ENCODE data around the gene ASXL2.
A peak's percentile ranks its signal among the peaks of the same experiment; 100 is the strongest.
"Not testable (repeated sequence)": the region's sequence is repeated elsewhere in the genome, so short reads cannot be mapped to it uniquely, and the experiment has no call there.

Gene ASXL2

DNA sequence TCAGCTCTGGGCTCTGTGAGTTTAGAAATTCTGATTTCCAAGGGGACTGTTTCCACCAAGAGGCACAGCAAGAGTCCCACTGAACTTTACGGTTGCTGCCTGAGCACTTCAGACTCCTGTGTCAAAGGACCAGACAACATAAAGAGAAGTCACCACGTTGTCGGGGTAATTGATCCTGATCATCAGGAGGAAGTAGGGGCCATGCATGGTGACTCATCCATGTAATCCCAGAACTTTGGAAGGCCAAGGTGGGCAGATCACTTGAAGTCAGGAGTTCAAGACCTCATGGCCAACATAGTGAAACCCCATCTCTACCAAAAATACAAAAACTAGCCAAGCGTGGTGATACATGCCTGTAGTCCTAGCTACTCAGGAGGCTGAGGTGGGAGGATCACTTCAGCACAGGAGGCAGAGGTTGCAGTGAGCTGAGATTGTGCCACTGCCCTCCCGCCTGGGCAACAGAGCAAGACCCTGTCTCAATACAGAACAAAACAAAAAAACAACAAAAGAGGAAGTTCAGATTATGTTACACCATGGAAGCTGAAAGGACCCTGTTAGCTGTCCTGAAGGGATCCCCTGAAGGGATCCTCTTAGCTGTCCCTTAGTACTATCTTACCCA, 9.4 kb upstream of the ASXL2 start:
- DNase-seq = no peak

DNA sequence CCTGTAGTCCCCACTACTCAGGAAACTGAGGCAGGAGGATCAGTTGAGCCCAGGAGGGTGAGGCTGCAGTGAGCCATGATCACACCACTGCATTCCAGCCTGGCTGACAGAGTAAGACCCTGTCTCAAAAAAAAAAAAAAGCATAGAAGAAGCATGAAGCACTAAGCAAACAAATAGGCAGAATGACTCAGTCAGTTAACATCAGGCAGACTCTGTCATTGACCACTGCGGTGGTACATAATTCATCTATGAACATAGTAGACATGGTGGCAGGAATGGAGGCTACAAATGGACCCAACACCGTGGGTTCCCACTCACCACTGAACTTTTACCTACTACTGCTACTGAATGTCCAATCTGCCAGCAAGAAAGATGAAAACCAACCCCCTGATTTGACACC, 7.6 kb upstream of the ASXL2 start:
- no peak for DNase-seq

- no peak for DNase-seq
Measured at GRCh38 chr2:25881764-25882163, 3.5 kb upstream of the ASXL2 start.

- DNase-seq = no peak
Measured at GRCh38 chr2:25879133-25879730, 945 bp upstream of the ASXL2 start.

GRCh38 chr2:25877431-25878360, 591 bp downstream of the ASXL2 start:
- peak; percentile 36 for DNase-seq

DNA sequence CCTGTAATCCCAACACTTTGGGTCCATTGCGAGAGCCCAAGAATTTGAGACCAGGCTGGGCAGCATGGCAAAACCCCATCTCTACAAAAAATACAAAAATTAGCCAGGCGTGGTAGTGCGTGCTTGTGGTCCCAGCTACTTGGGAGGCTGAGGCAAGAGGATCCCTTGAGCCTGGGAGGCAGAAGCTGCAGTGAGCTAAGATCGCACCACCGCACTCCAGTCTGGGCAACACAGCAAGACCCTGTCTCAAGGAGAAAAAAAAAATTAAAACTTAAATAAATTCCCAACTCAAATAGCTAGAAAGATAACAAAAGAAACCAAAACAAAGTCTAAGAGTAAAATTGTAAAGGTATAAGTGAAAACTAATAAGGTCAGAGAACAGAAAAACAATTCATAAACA, 6.2 kb downstream of the ASXL2 start:
- DNase-seq = no peak

DNA sequence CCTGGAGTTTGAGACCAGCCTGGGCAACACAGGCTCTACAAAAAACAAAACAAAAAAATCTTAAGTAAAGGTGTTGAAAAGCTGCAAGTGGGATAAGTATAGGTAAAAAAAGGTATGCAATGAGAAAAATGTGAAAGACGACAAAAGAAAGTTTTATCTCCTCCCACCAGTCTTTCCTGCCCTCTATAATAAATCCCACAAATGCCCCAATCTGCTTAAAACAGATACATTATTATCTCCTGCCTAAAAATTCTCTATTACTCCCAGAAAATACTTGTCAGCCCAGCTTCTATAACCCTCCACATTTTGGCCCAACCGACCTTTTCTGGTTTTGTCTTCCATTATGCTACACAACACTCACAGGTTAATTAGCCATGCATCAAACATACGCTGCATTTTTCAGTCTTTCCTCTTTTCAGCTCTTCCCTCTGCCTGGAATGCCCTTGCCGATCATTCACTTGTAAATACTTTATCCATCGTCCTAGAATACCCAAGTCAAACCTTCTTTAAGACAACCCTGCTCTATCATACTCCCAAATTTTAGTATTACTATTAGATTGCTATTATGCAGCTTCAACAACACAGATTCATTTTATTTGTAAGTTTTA, 10.8 kb downstream of the ASXL2 start:
- DNase-seq = no peak

DNA sequence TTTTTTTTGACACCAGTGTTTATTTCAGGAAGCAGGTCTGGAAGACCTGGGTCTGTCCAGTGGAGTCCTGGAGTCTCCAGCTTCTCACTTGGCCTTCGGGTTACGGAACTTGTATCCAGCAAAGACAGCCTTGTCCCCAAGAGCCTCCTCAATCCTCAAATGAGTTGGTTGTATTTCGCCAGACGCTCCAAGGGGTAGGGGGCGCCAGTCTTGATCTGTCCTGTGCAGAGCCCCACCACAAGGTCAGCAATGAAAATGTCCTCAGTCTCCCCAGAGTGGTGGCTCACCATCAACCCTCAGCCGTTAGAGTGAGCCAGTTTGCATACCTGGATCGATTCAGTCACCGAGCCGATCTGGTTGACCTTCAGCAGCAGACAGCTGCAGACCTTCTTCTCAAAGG, 21.9 kb downstream of the ASXL2 start:
- no peak for DNase-seq

- no peak for DNase-seq
Measured at GRCh38 chr2:25855065-25855464, 23.2 kb downstream of the ASXL2 start.

- no peak for DNase-seq
Measured at GRCh38 chr2:25854613-25855012, 23.7 kb downstream of the ASXL2 start.

- no peak for DNase-seq
Measured at GRCh38 chr2:25853038-25853638, 25.1 kb downstream of the ASXL2 start.

DNA sequence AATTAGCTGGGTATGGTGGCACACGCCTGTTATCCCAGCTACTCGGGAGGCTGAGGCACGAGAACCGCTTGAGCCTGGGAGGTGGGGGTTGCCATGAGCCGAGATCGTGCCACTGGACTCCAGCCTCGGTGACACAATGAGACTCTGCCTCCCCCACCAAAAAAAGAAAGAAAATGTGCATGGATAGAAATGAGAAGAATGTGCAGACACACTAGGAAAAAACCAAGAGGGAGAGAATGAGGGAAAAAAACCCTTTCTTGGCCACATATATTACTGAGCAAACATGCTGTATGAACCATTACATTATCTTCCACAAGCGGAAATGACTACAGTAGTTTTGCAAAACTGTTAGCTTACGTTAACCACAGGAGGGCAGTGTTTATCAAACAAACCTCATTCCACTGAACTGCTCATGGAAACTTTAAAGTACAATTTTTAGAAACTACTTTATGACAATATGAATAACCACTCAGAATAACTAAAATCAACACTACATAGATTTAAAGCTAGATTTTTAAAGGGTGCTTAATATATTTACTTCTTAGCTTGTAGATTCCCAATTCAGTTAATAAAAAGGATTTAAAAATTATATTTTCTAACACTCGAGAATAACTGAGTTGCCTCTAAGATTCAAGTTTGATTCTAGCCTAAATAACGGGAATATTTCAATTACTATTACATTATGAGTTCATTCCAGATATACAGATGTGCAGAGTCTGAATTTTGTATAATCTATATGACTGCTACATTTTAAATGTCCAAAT, 26.4 kb downstream of the ASXL2 start:
- DNase-seq = peak; percentile 23

GRCh38 chr2:25850400-25850799, 27.9 kb downstream of the ASXL2 start:
- not testable (repeated sequence) for DNase-seq

GRCh38 chr2:25849350-25849749, 28.9 kb downstream of the ASXL2 start:
- DNase-seq = not testable (repeated sequence)

- no peak for DNase-seq
Measured at GRCh38 chr2:25845843-25846505, 32.3 kb downstream of the ASXL2 start.

GRCh38 chr2:25844089-25844488, 34.2 kb downstream of the ASXL2 start:
- DNase-seq = no peak

GRCh38 chr2:25842155-25842554, 36.1 kb downstream of the ASXL2 start:
- DNase-seq = no peak

DNA sequence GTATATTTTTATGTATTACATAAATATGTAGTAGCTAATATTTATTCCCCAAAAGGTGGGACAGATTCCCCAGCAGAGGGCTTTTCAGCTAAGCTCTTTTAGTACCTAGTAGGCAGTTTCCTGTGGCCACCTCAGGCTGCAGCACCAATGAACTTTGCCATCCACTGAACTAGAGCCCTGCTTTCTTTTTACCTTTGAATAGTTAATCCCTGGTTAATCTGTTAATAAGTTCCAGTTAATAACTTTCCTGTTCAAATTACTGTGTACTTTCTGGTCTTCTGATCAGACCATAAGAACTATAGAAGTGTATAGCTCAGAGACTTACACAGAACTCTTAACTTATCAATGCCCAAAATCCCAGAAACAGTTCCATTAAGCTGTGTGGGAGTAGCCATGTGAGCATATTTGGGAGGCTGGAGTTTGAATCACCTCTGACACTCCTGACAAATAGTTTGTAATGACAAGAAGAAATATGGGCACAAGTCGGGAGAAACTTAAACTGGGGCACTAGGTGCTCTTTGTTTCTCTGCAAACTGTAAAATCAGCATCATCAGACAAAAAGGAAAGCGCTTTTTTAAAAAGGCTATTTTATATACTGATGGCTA, 40.0 kb downstream of the ASXL2 start:
- DNase-seq = no peak

DNA sequence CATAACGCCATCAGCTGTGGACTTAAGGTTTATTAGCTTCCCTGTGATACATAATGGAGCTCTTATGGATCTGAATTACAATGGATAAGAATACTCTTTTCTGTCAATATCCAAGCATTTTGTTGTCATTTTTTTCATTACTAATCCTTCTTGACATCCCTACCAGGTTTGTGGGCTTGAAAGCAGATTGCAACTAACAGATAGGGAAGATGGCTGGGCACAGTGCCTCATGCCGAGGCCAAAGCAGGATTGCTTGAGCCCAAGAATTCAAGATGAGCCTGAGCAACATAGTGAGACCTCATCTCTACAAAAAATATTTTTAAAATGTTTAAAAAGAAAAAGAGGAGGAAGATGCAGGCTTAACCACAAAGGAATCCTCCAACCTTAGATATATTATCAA, 42.4 kb downstream of the ASXL2 start:
- no peak for DNase-seq

DNA sequence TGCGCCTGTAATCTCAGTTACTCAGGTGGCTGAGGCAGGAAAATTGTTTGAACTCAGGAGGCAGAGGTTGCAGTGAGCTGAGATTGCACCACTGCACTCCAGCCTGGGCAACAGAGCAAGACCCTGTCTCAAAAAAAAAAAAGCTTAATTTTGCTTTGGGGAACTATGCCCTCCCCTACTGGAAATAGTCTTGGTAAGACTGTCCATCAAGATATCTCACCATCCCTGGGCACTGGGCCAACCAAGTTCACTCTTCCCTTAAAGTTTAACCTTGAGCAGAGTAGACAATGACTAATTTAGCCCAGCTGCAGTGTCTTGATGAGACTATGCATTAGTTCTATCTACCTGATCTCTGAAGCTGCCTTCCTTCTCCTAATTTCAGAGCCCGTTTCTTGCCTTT, 44.7 kb downstream of the ASXL2 start:
- no peak for DNase-seq

- DNase-seq = no peak
Measured at GRCh38 chr2:25832897-25833296, 45.4 kb downstream of the ASXL2 start.
